KBM-7 (cell line): ENCODE measurements around the gene CD48.
"Not testable (repeated sequence)": the region's sequence is repeated elsewhere in the genome, so short reads cannot be mapped to it uniquely, and the experiment has no call there.

Experiments
- DNase-seq: peaks from one replicate; pipeline ENCODE4 v3.0.0-alpha.2; 2015
- in situ Hi-C: fragments of 300-500 bp; cut with MboI; formaldehyde crosslinking; loops from 2 replicates; pipeline ENCODE4 v1.14.3; 2020; ENCODE audit warnings: low sequenced_read_pairs, low pct_unique_long_range_greater_than_20kb, mixed read lengths

Gene CD48

GRCh38 chr1:160720356-160721085 is 8.9 kb upstream of the CD48 start:
- DNase-seq, result no peak
- in situ Hi-C loops, result no loop called here

GRCh38 chr1:160718210-160718609 is 6.6 kb upstream of the CD48 start:
- in situ Hi-C loops, result no loop called here
- DNase-seq, result no peak

DNA sequence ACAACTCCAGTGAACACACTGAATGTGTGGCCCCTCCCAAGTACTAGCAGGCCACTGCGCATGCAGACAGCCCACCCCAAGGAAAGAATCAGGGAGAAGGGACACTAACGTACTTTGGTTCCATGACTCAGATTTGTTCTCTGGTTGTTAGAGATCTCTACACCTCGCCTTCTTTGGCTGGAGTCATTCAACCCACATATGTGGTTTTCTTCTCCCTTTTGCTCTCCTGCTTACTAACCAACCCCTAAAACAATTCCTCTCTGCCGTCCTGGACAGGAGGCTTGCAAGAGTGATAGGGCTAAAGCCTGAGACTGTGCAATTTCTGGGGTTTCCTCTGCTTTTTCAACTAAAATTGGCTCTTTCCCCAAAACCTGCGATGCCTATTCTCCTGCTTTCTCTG is 5.7 kb upstream of the CD48 start:
- in situ Hi-C loops, result no loop called here
- DNase-seq, result no peak

DNA sequence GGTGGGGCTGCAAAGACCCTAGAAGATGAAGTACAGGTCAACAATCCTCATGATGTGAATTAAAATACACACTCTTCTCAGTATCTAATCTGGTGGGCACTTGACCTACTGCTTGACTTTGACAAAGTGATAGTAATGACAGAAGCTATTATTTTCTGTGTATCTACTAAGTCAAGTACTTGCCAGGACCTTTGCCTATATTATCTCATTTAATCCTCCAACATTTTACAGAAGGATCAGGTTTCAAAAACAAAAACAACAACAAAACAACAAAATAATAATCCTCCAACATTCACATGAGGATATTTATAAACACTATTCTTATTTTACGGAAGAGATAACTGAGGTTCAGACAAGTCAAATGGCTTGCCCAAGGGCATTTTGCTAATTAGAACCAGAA is 4.4 kb upstream of the CD48 start:
- DNase-seq, result no peak
- in situ Hi-C loops, result no loop called here

- DNase-seq, in situ Hi-C loops: not testable (repeated sequence)
Observed at GRCh38 chr1:160714034-160714648, 2.5 kb upstream of the CD48 start.

- in situ Hi-C loops, result no loop called here
- DNase-seq, result no peak
Observed at GRCh38 chr1:160713161-160713560, 1.5 kb upstream of the CD48 start.

GRCh38 chr1:160712525-160713080 is 981 bp upstream of the CD48 start:
- DNase-seq, in situ Hi-C loops: not testable (repeated sequence)

DNA sequence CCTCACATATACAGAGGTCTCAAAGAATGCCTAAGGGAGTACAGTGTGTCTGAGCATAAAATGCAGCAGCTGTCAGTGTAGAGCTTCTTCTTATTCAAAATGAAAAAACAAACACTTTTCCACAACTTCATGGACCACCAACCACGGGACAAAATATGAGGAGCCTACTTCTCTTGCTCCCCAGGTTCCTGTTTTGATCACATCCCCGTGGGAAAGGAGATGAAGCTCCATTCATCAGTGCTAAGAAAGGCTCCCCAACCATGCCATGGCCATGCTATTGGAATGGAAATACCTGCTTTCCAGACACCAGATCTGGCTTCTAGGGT is 383 bp downstream of the CD48 start:
- in situ Hi-C loops, result no loop called here
- no peak for DNase-seq

GRCh38 chr1:160710517-160711252 is 937 bp downstream of the CD48 start:
- in situ Hi-C loops, result no loop called here
- no peak for DNase-seq

GRCh38 chr1:160709715-160710114 is 1.9 kb downstream of the CD48 start:
- in situ Hi-C loops, result no loop called here
- no peak for DNase-seq

DNA sequence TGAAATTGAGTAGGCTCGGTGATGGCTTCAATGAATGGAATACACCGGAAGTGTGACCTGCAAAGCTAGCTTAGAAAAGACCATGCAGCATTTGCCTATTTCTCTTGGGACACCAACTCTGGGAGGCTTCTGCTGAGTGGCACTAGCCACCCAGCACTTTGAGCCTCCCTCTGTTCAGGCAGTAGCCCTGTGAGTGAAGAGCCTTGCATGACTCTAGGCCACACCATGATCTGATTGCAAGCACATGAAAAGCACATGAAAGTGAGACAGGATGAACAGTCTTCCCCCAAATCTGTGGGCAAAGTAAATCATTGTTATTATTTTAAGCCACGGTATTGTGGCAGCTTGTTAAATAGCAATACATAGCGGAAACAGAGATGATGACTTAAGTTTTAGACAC is 2.8 kb downstream of the CD48 start:
- no peak for DNase-seq
- in situ Hi-C loops, result no loop called here

DNA sequence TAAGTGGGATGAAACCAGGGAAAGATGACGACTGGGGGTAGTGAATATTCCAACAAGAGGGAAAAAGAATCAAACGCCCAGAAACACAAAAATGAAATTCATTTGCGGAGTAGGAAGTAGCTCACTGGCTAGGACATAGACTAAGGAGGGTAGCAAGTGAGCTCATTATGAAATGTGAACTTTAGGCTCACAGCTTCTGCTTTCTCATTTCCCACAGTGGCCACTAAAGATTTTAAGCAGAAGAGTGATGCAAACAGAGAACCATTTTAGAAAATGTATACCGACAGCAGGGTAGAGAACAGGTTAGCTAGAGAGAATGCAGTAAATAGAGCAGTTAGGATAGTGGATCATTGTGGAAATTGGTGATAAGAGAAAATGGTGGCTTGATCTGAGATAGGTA is 3.5 kb downstream of the CD48 start:
- in situ Hi-C loops, result no loop called here
- peak; percentile 66 for DNase-seq

DNA sequence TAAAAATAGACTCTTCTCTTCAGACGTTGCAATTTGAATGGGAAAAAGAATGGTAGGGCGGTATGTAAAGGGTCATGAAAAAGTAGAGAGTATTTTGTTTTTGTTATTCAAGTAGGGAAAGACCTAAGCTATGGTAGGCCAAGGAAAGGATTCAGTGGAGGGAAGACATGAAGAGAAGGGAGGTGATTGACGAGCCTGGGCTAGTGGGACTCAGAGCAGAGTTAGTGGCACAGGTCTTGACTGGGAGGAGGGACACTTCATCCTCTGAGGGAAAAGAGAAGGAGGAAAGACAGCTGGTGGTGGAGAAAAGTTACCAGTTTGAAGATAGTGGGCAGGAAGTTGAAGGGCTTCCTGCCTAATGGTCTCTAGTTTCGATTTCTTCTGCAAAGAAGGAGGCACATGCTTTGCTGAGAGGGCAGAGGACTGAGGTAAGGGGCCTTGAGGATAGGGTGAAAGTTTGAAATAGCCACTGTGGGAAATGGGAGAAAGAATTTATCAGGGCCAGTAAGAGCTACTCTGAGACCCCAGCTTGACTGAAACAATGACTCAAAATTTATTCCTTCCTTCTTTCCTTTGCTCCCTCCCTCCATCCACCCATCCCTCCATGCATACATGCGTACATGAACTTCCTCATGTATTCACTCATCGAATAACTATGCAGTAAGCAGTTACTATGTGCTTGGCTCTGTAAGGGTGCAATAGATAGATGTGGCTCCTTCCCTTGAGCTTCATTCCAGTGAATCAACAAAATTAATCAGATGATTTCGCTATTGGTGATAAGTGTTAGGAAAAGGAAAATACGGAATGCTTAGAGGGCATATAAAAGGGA is 4.2 kb downstream of the CD48 start:
- in situ Hi-C loops, result no loop called here
- no peak for DNase-seq

GRCh38 chr1:160706526-160707235 is 4.9 kb downstream of the CD48 start:
- DNase-seq, result no peak
- in situ Hi-C loops, result no loop called here

DNA sequence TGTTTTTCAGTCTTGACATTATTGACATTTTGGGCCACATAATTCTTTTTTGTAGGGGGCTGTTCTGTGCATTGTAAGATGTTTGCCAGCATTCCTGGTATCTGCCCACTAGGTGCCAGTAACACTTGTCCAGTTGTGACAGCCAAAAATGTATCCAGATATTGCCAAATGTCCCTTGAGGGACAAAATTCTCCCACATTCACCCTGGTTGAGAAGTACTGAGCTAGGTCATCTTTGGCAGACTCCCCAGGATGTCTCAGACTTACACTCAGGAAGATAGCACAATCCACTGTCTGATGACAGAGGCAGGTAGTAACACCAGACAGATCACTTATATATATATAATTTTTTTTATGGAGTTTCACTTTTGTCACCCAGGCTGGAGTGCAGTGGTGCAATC is 5.9 kb downstream of the CD48 start:
- in situ Hi-C loops, result no loop called here
- no peak for DNase-seq

DNA sequence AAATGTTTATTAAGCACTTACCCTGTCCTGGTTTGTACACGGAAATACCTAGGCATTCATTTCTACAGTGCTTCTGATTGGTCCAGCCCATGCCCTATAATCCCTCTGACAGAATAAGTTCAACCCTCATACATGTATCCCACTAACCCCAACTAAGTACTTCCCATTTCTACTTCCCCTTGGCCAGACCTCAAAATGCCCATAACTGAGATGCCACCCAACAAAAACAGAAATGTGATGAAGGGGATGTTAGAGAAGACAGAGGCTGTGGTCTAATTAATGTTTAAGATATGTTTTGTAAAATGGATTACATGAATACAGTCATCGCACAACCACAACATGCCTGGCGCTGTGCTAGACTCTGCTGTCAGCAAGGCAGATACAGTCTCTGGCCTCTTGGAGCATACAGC is 6.4 kb downstream of the CD48 start:
- in situ Hi-C loops, result not testable (repeated sequence)
- DNase-seq, result peak; percentile 68

- in situ Hi-C loops, result no loop called here
Observed at GRCh38 chr1:160704250-160704649, 7.4 kb downstream of the CD48 start.

GRCh38 chr1:160702100-160702499 is 9.5 kb downstream of the CD48 start:
- in situ Hi-C loops, result no loop called here
- no peak for DNase-seq

More at GRCh38 chr1:160704250-160704649, 7.4 kb downstream of the CD48 start:
- peak; percentile 85 for DNase-seq

- in situ Hi-C loops, result not testable (repeated sequence)
- peak; percentile 43 for DNase-seq
Observed at GRCh38 chr1:160692390-160692789, 19.2 kb downstream of the CD48 start.
